HG03575 (cell line): ENCODE results near the gene RNF150.
"Not testable (repeated sequence)": the region's sequence is repeated elsewhere in the genome, so short reads cannot be mapped to it uniquely, and the experiment has no call there.

Experiments
- ATAC-seq: cut with Tn5 transposase; IDR thresholded peaks from one replicate; pipeline ENCODE4 v1.9.1; 2021; ENCODE audit not compliant: unreplicated experiment, insufficient number of reproducible peaks, low FRiP score; ENCODE audit errors: extremely low read depth

RNF150 gene

DNA sequence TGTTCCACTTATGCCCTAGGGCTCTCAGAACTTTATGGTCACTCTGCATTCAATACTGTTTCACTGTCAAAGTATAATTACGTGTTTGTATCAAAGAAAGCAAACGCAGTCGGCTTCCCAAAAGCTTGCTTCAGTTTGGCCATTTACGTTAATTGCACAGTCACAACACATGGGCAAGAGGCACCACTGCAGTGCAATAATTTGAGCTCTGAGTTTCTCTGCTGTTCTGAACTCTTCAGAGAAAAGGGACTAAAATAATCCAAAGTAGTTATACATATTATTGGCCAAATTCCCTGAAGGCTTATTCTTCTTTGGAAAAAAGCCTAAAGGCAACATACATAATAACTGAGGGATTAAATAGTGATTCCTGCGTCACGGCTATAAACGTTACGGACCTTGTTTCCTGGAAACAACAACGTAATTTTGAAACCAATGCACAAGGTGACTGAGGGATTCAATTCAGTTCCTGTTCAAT, 51.3 kb downstream of the RNF150 start:
- ATAC-seq, result no peak

DNA sequence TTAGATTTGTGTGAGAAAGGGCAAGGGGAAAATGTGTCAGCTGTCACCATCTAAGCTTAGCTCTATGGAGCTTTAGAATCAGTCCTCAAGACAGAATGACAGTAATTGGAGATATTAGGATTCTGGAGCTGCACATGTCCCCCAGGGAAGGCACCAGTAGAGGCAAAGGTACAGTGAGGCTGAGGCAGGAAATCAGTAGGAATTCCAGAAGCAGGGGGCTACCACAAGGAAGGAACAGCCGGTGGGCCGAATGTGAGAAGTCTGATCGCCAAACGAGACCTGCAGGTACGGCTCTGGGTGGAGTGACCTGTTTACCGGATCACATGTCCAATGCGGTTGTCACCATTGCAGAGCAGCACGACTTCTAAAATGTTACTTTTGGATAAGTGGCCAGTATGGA, 52.6 kb downstream of the RNF150 start:
- no peak for ATAC-seq

DNA sequence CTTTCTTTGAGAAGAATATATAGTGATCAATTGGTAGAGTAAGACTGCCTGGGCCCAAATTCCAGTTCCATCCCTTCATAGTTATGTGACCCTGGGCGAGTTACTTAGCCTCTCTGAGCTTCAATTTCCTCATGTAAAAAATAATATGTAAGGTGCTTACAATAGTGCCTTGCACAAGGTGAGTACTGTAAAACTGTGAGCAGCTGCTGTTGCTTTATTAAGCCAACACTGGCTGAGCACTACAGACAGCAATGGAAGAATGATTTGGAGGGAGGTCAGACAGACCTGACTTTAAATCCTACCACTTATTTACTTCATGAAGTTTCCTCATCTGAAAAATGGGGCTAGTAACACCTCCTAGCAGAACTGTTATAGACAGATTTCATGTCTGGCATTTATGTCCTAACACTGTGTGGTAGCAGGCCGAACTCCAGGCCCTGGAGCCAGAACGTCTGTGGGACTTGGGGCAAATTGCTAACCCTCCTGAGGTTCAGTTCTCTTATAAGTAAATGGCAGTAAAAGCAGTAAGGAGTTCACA, 53.8 kb downstream of the RNF150 start:
- ATAC-seq, result no peak

DNA sequence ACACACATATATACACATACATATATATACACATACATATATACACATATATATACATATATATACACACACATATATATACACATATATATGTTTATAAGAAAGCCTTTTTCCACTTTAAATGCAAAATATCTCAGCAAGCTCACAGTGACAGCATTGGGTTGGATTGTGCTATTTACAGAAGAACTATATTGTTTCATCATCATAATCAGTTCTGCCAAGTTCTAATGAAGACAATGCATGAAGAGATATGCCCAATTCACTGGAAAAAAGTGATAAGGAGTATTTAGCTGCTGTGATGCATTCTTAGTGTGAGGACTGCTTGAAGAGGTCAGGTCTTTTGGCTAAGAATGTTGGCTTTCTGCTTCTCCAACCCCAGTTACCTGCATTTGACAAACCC, 54.4 kb downstream of the RNF150 start:
- no peak for ATAC-seq

DNA sequence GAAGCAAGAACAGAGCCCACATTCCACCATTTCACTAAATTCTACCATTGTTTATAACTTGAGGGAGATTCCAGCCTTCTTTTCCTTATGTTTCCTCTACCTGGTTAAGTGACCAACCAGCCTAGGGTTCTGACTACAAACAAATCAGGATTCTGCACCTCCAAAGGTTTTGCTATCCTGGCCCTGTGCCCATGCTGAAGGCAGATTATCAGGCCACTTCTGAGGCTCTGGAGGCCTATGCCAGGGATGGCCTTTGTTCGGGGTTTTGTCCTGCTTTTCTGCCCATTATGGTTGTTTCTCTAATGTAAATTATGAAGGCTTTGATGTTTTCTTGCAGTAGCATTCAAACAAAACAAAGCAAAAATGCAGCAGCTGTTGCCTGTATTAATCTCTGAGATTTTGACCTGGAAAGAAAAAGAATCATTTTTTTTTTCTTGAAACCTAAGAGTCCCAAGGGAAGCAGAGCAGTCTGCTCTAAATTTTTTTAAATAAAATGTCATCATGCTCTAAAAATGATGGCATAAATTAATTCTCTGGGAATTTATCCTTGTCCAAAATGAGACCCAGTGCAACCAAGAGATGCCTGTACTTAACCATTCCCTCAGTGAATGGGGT, 55.6 kb downstream of the RNF150 start:
- ATAC-seq, result no peak

DNA sequence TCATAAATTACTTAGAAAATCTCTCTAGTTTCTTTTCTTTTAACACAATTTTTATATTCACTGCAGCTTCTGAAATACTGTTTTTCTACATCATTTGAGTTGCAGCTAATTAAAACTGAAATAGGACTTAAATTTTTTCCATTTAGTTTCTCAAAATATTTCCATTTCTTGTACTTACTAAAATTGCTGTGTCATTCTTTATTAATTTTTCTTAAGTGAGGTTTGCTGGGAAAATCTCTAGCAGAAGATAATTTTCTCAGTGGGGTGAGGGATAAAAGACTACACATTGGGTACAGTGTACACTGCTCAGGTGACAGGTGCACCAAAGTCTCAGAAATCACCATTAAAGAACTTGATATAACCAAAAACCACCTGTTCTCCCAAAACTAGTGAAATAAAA, 57.7 kb downstream of the RNF150 start:
- ATAC-seq, result no peak

DNA sequence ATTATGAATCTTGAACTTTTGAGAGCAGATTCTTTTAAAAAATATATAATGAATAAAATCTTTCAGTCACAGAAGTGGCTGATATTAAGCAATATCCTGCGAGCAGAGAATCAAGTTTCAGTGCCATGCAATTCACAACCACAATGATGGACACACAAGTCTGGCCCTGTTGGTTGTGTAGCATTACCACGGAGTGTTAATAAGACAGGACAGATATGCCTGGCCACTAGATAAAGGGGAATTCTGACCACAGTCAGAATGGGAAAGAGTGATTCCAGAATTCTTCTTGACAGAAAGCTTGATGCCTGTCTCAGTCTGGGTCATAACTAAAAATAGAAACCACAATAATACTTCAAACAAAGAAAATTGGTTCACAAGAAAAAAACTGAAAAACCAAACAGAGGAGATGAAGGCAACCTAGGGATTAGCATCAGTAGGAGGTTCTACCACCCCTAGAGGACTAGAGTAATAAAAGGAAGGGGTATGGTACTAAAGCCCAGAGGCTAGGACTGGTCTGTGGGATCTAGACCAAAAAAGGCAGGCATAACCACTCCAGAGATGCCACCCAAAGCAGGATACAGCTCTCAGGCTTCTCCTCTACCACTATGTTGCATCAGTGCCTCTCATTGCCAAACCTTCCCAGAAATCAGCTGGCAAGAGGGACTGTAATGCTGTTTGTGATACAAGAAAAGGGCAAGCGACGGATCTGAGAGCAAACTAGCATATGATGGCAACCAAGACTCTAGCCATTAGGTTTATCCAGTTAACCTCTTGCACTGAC, 59.0 kb downstream of the RNF150 start:
- no peak for ATAC-seq

DNA sequence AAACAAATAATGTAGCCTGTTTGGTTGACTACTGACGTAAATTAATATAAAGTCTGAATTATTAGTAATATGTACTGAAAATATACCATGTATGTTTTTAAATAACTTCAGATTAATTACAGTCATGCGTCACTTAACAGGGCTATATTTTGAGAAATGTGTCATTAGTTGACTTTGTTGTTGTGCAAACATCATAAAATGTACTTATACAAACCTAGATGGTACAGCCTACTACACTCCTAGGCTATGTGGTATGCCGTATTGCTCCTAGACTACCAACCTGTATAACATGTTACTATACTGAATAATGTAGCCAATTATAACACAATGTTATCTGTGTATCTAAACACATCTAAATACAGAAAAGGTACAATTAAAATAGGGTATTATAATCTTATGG, 66.6 kb downstream of the RNF150 start:
- no peak for ATAC-seq

DNA sequence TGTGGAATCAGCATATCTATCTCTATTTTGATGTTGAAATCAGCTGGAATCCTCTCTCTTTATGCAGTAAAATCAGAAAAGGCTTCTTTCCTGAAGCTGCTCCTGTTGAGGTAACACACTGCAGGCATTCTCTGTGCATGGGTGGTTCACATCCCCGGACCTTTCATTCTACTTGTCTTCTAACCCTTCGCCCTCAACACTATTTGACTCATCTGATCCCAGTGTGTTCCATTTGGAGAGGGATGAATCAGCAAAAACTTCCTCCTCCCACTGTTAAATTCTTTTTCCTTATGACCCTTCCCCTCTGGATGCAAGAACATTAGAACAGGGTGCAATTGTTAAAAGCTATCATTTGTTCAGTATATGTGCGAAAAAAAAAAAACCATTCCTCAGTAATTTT, 67.4 kb downstream of the RNF150 start:
- no peak for ATAC-seq

DNA sequence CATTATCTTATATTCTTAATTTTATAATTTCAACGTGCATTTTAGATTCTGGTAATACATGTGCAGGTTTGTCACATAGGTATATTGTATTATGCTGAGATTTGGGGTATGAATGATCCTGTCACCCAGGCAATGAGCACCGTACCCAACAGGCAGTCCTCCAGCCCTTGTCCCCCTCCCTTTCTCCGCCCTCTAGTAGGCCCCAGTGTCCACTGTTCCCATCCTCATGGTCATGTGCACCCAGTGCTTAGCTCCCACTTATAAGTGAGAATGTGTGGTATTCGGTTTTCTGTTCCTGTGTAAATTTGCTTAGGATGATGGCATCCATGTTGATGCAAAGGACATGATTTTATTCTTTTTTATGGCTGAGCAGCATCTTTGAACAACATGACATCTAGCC, 70.6 kb downstream of the RNF150 start:
- no peak for ATAC-seq

DNA sequence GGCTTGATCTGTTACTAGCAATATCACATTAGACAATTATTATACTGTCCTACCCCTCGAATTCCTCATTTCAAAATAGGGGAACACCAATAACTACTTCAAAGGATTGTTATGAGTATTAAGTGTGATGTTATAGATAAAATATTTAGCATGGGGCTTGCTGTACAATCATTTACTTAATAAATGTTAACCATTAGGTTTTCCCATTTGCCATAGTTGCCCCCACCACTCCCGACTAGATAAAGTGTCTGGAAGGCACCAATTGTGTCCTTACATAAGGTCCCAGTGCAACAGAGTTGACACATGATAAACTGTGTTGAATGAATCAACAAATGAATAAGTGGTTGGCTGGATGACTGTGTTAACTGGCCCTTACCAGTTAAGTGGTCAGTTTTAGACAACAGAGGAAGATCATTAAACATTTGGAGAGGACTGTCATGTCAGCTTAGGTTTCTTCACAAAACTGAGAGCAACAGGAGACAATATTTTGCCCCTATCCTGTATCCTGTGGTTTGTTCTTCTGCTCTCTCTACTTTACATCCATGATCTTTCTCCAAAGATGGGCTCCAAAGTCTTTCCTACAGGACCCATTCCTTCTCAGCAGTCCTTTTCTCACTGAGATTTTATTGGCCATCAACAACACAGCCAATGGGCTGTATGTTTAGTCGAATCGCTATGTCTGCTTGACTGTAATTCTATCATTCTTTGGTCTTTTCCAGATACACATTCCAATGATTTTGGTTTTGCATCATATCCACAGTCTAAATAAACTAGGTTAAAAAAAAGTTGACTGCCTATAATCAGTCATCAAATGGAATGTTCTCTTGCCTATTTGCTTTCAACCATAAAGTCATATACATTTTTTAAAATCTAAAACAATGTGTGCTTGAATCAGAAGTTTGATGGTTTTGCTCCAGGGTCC, 74.4 kb downstream of the RNF150 start:
- ATAC-seq, result no peak

DNA sequence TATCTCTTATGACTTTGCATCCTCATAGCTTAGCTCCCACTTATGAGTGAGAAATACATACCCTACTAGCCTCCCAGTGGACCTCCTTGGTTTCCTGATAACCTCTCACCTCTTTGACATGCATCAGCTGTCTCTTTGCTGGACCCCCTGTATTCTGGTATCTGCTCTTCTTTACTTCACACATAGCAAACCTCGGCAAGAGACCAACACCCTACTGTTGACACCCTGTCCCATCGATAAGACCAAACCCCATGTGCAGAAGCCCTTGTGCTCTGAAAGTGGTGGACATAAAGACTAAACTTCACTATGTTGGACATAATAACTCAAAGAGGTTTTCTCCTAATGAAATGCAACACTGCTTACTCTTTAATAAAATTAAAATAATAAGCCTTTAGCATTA, 75.7 kb downstream of the RNF150 start:
- ATAC-seq, result no peak

DNA sequence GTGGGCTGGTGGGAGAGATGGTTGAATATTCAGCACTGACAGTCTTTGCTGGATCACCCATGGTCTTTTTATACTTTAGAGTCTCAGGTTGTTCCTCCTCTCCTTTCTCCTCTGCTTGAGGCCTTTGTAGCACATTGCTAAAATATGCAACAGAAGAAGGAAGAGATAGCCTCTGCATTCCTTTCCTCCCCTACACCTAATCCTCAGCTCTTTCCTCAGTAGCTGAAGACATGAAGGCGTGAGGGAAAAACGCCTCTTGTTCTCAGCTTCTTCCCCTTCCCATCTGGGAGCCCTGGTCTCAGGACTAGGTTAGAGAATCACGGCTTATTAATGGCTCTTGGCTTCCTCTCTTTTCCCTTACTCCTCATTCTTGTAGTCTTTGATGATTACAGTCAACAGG, 76.8 kb downstream of the RNF150 start:
- ATAC-seq, result no peak

DNA sequence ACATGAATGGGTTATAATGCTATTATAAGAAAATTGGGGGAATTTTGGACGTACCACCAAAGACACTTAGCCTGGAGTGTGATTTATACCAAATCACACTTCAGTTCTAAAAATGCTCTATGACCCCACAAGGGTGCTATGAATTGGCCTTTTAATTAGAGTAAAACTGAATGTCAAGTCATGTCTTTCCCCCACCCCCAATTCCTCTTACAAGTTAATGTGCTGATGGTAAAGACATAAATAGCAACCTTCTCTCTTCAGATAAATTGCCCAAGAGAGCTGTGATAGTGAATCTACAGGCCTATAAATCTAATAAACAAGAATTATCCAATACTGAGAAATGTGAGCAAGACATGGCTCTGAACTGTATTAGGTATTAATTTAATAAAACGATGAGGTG, 78.8 kb downstream of the RNF150 start:
- no peak for ATAC-seq

DNA sequence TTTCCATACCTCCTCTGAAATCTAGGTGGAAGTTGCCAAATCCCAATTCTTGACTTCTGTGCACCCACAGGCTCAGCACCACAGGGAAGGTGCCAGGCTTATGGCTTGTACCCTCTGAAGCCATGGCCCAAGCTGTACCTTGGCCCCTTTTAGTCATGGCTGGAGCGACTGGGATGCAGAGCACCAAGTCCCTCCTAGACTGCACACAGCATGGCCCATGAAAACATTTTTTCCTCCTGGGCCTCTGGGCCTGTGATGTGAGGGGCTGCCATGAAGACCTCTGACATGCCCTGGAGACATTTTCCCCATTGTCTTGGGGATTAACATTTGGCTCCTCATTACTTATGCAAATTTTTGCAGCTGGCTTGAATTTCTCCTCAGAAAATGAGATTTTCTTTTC, 82.3 kb downstream of the RNF150 start:
- not testable (repeated sequence) for ATAC-seq

DNA sequence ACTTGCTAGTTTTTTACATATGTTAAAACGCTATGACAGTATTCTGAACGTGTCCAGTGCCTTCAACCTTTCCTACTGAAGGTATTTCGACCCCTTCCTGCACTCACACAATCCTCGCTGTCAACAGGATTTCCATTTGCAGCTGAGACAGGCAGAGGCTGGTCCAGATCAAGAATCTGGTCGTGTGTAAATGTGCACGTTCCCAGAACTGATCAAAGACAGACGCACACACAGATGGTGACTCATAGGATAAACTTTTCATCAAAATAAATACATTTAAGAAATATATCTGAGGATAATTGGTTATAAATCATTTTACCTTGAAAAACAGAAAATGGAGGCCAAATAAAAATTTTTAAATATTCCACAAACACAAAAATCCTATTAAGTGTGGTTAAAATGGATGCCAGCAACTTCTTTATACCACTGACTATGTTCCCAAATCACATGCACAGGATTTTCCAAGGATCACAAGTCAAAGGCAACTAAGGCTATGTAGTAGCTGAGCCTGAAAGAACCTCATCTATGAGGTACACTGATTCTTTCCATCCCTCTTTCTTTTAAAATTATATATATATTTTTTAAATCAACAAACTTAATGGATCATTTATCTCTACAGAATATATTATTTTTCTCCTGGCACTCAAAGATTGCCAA, 85.9 kb downstream of the RNF150 start:
- no peak for ATAC-seq

DNA sequence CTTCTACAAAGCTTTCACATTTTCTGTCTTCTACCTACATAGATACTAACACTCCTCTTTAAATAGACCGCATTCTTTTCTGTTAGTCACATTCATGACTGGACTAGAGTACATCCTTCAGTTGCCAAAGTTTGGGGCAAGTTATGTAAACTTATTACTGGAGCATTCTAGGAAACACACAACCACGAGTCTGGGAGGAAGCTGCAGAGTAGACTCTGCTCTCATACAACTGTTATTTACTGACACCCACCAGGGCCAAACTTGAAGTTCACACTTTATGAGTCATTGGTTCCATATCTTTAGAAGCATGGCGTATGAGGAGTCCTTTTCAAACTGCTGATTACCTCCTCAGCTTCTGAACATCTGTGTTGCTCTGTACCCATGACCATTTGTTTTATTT, 87.0 kb downstream of the RNF150 start:
- no peak for ATAC-seq

DNA sequence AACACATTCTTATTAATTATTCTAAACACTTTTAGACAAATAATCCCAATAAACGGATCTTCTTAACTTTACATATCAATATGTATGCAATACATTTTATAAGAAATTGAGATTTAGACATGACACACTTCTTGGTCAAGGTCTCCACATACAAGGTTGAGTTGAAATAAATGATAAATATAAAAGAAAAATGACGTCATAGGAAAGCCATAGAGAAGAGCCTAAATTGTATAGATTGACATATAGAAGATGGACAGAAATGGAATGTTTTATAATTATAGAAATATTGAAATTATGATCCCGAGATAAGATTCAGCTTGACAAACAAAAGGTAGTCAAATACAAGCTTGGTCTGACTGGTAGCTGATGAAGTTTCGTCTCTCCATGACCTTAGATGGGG, 87.4 kb downstream of the RNF150 start:
- ATAC-seq, result no peak

DNA sequence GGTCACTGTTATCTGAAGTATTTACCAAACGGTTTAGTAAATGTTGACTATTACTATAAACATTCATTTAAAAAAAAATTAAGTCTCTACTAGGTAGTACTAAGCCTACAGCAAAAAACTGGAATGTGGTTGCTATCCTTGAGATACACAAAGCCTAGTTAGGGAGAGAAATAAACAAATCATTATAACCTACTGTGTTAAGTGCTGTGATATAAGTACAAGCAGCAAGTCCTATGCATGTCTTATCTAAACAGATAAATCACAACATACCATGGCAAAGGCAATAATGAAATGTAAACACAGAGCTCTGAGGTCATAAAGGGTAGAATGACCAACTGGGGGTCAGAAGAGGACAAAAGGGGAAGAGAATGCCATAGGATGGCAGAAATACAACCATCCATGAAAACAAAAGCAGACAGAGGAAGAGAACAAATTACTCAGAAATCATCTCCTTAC, 92.2 kb downstream of the RNF150 start:
- ATAC-seq, result no peak
